HepG2 (cell line): ENCODE measurements around the gene SLC7A8. TPM values are rescaled to one million over a fixed set of nuclear protein-coding genes. Genes with fewer than 3 reads are reported as not detected.

Experiments used
- ARHGAP35 ChIP-seq: sonication (generic); formaldehyde crosslinking; IDR thresholded peaks from 2 replicates; pipeline ENCODE4 v1.9.0; 2022; ENCODE audit warnings: mild to moderate bottlenecking, inconsistent platforms, moderate library complexity, missing genetic modification reagents, borderline replicate concordance
- ARID3A ChIP-seq: IDR thresholded peaks from 2 replicates; pipeline ENCODE4 v1.6.1; 2012; ENCODE audit warnings: low read depth, low read length, improper control_type of control experiment
- ATM ChIP-seq: fragments of 450-650 bp; IDR thresholded peaks from 2 replicates; pipeline ENCODE4 v1.7.1; 2017; ENCODE audit warnings: mild to moderate bottlenecking, borderline replicate concordance
- CREM ChIP-seq, 2 experiments: sonication (generic) in 1 of 2; formaldehyde crosslinking in 1 of 2; IDR thresholded peaks; 2 replicates each; pipeline versions ENCODE4 v1.4.0 to v1.6.1; 2016 to 2020; ENCODE audit warnings: antibody characterized with exemption in 1 of 2, mild to moderate bottlenecking in 1 of 2, missing genetic modification reagents in 1 of 2
- FOXK2 ChIP-seq: fragments of 450-650 bp; IDR thresholded peaks from 2 replicates; pipeline ENCODE4 v1.6.1; 2016
- GTF3A ChIP-seq: sonication (generic); formaldehyde crosslinking; conservative IDR thresholded peaks from 2 replicates; pipeline ENCODE4 v1.4.0; 2020; ENCODE audit warnings: mild to moderate bottlenecking, missing genetic modification reagents
- HNRNPUL1 ChIP-seq: fragments of 200-400 bp; formaldehyde crosslinking; IDR thresholded peaks from 2 replicates; pipeline ENCODE4 v1.6.1; 2017; ENCODE audit warnings: low read depth, mild to moderate bottlenecking, low read length, moderate library complexity
- KLF9 ChIP-seq: IDR thresholded peaks from 2 replicates; pipeline ENCODE4 v1.6.1; 2016; ENCODE audit warnings: low read depth
- MXI1 ChIP-seq: IDR thresholded peaks from 3 replicates; pipeline ENCODE4 v1.6.1; 2012; ENCODE audit warnings: low read depth, low read length, inconsistent platforms, borderline replicate concordance
- NFE2 ChIP-seq: sonication (generic); formaldehyde crosslinking; IDR thresholded peaks from 2 replicates; pipeline ENCODE4 v1.4.0; 2020; ENCODE audit warnings: missing genetic modification reagents
- NRL ChIP-seq: sonication (generic); formaldehyde crosslinking; IDR thresholded peaks from 2 replicates; pipeline ENCODE4 v1.5.0; 2020; ENCODE audit warnings: missing genetic modification reagents, mild to moderate bottlenecking, moderate library complexity, borderline replicate concordance
- STAT5B ChIP-seq: sonication (generic); formaldehyde crosslinking; IDR thresholded peaks from 2 replicates; pipeline ENCODE4 v1.4.0; 2020; ENCODE audit warnings: missing genetic modification reagents
- SUZ12 ChIP-seq: fragments of 150-350 bp; IDR thresholded peaks from 2 replicates; pipeline ENCODE4 v1.6.1; 2014; ENCODE audit warnings: low read depth, low read length
- TSC22D2 ChIP-seq: sonication (generic); formaldehyde crosslinking; IDR thresholded peaks from 2 replicates; pipeline ENCODE4 v1.5.1; 2020; ENCODE audit warnings: missing genetic modification reagents, mild to moderate bottlenecking, borderline replicate concordance
- ZNF143 ChIP-seq: sonication (generic); formaldehyde crosslinking; IDR thresholded peaks from 2 replicates; pipeline ENCODE4 v1.4.0; 2020; ENCODE audit warnings: missing genetic modification reagents
- ZNF253 ChIP-seq: sonication (generic); formaldehyde crosslinking; IDR thresholded peaks from 2 replicates; pipeline ENCODE4 v1.8.0; 2022; ENCODE audit warnings: mild to moderate bottlenecking, missing genetic modification reagents, borderline replicate concordance
- ZNF329 ChIP-seq: sonication (generic); formaldehyde crosslinking; IDR thresholded peaks from 2 replicates; pipeline ENCODE4 v1.9.0; 2021; ENCODE audit warnings: low read depth, mild to moderate bottlenecking, missing genetic modification reagents
- ZNF691 ChIP-seq: sonication (generic); formaldehyde crosslinking; IDR thresholded peaks from 2 replicates; pipeline ENCODE4 v1.4.0; 2020; ENCODE audit warnings: missing genetic modification reagents, low read depth, mild to moderate bottlenecking, borderline replicate concordance
- ZNF766 ChIP-seq: sonication (generic); formaldehyde crosslinking; IDR thresholded peaks from 2 replicates; pipeline ENCODE4 v1.5.0; 2020; ENCODE audit warnings: missing genetic modification reagents, borderline replicate concordance
- ZNF83 ChIP-seq: sonication (generic); formaldehyde crosslinking; IDR thresholded peaks from 2 replicates; pipeline ENCODE4 v1.4.0; 2020; ENCODE audit warnings: missing genetic modification reagents, mild to moderate bottlenecking, borderline replicate concordance
- ZSCAN22 ChIP-seq: sonication (generic); formaldehyde crosslinking; IDR thresholded peaks from 2 replicates; pipeline ENCODE4 v1.4.0; 2020; ENCODE audit warnings: mild to moderate bottlenecking, missing genetic modification reagents
- ZSCAN30 ChIP-seq: sonication (generic); formaldehyde crosslinking; IDR thresholded peaks from 2 replicates; pipeline ENCODE4 v1.5.0; 2020; ENCODE audit warnings: mild to moderate bottlenecking, missing genetic modification reagents
- polyA plus RNA-seq, 8 experiments: library from polyadenylated mRNA; depleted of rRNA in 3 of 8; stranded (reverse) in 7 of 8; unstranded in 1 of 8; fragments of >200 nt; fragmentation: Illumina TruSeq in 4 of 8; extraction: Trizol in 4 of 8; gene quantifications; 2 replicates each; pipeline versions ENCODE4 v1.2.1 to v1.2.3, GENCODE V29; 2011 to 2016; ENCODE audit warnings: low read depth in 4 of 8, missing spikeins in 1 of 8, mixed read lengths in 1 of 8; ENCODE audit not compliant: insufficient read depth in 1 of 8
- total RNA-seq, 5 experiments: library from RNA; depleted of rRNA; stranded (reverse); fragments of >200 nt; fragmentation: Illumina TruSeq; extraction: Trizol; gene quantifications; 2 replicates each; pipeline ENCODE4 v1.2.3, GENCODE V29; 2016; ENCODE audit warnings: low read depth in 1 of 5
- TF ChIP-seq, protein P1 (sequence below), 2 experiments: IDR thresholded peaks; 2 replicates each; pipeline ENCODE4 v1.6.1; 2011 to 2012; ENCODE audit warnings: low read length in 2 of 2, borderline replicate concordance in 1 of 2, low read depth in 1 of 2, mild to moderate bottlenecking in 1 of 2, moderate library complexity in 1 of 2

SLC7A8 gene
- total and polyA plus RNA-seq, 2 of the 13 experiments (the other 11 are each of a cell fraction or from before 2014, with no cell fraction given): 0.25 TPM; not detected in 1

DNA sequence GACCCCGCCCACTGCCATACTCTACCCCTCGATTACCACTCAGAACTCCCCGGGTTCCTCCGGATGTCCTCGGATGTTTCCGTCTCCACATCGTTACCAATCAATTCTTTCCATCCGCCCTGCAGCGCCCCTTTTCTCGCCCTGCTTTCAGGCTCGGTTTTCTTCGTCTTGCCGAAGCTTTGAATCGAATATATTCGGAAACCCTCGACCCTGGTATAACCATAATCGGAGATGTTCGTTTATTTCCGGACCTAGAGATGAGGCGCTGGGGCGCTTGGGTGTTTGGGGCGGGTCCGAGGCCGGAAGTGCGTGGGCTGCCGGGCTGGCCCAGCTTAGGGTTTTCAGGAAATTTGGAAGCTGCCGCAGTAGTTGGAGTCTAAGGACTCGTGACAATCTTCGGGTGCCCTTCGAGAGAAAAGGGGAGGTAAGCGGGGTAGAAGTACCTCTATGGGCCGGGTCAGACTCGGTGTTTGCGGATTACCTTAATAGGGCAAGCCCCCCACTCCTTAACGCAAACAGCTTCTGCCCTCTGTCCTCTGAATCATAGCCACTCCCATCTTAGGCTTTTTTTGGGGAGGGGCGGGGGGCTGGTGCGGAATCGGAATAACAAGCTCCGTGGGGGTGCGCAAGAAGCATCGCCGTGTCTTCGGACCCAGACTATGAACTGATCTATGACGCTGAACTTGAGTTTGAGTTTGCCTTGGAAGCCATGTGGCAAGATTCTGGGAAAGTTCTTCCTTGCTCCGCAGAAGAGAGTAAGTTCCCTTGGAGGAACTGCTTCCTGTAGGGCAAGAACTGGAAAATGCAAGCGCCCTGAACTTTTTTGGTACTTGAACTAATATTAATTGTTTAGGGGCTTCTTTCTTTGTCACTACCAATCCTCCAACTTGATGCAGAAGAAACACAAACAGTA, 88.0 kb downstream of the SLC7A8 start, which contains the start of gene C14orf119 (continued):
- no peak for TF ChIP-seq NFE2 (CRISPR knock-in tag)
- TF ChIP-seq ATM: no peak
- TF ChIP-seq ARHGAP35 (CRISPR knock-in tag): no peak
- TF ChIP-seq ZNF329 (CRISPR knock-in tag): no peak
- peak; percentile 88 for TF ChIP-seq CREM (IDR thresholded peaks at IDR 0.05)
- TF ChIP-seq CREM (CRISPR knock-in tag; IDR thresholded peaks at IDR 0.05): no peak
- TF ChIP-seq TSC22D2 (CRISPR knock-in tag): peak; percentile 92; the same call in 1 of the 2 replicates
- peak; percentile 91 for TF ChIP-seq ARID3A
- TF ChIP-seq ZSCAN30 (CRISPR knock-in tag): no peak
- no peak; the same call in 1 of the 2 replicates for TF ChIP-seq NRL (CRISPR knock-in tag)
- no peak for TF ChIP-seq HNRNPUL1
- TF ChIP-seq ZNF143 (CRISPR knock-in tag): peak; percentile 88
- TF ChIP-seq MXI1: peak; percentile 39; the same call in 1 of the 3 replicates
- no peak; the same call in 1 of the 2 replicates for TF ChIP-seq GTF3A (CRISPR knock-in tag)
- no peak for TF ChIP-seq ZNF253 (CRISPR knock-in tag)
- 0 out of 2 replicates have a peak, but pooled peaks have one; percentile 71 for TF ChIP-seq ZNF83 (CRISPR knock-in tag)
- TF ChIP-seq SUZ12: 0 out of 2 replicates have a peak, but pooled peaks have one; percentile 16
- TF ChIP-seq ZNF766 (CRISPR knock-in tag): peak; percentile 84; the same call in 1 of the 2 replicates
- no peak; the same call in 1 of the 2 replicates for TF ChIP-seq ZNF691 (CRISPR knock-in tag)
- TF ChIP-seq, protein P1, sequence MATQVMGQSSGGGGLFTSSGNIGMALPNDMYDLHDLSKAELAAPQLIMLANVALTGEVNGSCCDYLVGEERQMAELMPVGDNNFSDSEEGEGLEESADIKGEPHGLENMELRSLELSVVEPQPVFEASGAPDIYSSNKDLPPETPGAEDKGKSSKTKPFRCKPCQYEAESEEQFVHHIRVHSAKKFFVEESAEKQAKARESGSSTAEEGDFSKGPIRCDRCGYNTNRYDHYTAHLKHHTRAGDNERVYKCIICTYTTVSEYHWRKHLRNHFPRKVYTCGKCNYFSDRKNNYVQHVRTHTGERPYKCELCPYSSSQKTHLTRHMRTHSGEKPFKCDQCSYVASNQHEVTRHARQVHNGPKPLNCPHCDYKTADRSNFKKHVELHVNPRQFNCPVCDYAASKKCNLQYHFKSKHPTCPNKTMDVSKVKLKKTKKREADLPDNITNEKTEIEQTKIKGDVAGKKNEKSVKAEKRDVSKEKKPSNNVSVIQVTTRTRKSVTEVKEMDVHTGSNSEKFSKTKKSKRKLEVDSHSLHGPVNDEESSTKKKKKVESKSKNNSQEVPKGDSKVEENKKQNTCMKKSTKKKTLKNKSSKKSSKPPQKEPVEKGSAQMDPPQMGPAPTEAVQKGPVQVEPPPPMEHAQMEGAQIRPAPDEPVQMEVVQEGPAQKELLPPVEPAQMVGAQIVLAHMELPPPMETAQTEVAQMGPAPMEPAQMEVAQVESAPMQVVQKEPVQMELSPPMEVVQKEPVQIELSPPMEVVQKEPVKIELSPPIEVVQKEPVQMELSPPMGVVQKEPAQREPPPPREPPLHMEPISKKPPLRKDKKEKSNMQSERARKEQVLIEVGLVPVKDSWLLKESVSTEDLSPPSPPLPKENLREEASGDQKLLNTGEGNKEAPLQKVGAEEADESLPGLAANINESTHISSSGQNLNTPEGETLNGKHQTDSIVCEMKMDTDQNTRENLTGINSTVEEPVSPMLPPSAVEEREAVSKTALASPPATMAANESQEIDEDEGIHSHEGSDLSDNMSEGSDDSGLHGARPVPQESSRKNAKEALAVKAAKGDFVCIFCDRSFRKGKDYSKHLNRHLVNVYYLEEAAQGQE (IDR thresholded peaks at IDR 0.05; ENCODE audit: borderline replicate concordance in 1 of 2, low read depth in 1 of 2, low read length in 2 of 2): peak in 1 of 2 experiments; percentile 72; a peak in 1 of 4 replicates
- no peak for TF ChIP-seq FOXK2
- peak; percentile 39; the same call in 1 of the 2 replicates for TF ChIP-seq STAT5B (CRISPR knock-in tag)
- peak; percentile 81; the same call in 1 of the 2 replicates for TF ChIP-seq KLF9 (CRISPR knock-in tag)
- TF ChIP-seq ZSCAN22: no peak
